ENCODE measurements around the gene ADIG.

GRCh38 chr20:38626921-38627659, 46.1 kb downstream of the ADIG start:
- TF ChIP-seq CTCF (IDR thresholded peaks at IDR 0.05) (no peak), POLR2AphosphoS5 (IDR thresholded peaks at IDR 0.05) (no peak), POLR2A (IDR thresholded peaks at IDR 0.05) (no peak)

All from sigmoid colon (tissue), 4 donors.